Measurements from ENCODE around the gene TRAPPC13.
"Not testable (repeated sequence)": the region's sequence is repeated elsewhere in the genome, so short reads cannot be mapped to it uniquely, and the experiment has no call there.

Gene TRAPPC13

GRCh38 chr5:65620021-65620420, 4.8 kb upstream of the TRAPPC13 start:
- H3K4me3 ChIP-seq (ENCODE audit: low read depth, low read length), result no peak overlapping the region
- no peak for TF ChIP-seq CTCF (IDR thresholded peaks at IDR 0.05; ENCODE audit: insufficient read depth, low read depth, low read length, missing control alignments)
- DNase-seq (ENCODE audit: low read depth), result no peak

GRCh38 chr5:65621961-65622360, 2.9 kb upstream of the TRAPPC13 start:
- H3K4me3 ChIP-seq (ENCODE audit: low read depth, low read length); DNase-seq (ENCODE audit: low read depth): not testable (repeated sequence)

- TF ChIP-seq CTCF (IDR thresholded peaks at IDR 0.05; ENCODE audit: insufficient read depth, low read depth, low read length, missing control alignments), result no peak
- H3K4me3 ChIP-seq (ENCODE audit: low read depth, low read length), result peak overlapping the region; percentile 97
- peak; percentile 1 for DNase-seq (ENCODE audit: low read depth)
Measured at GRCh38 chr5:65623482-65623881, 1.3 kb upstream of the TRAPPC13 start.

- H3K4me3 ChIP-seq (ENCODE audit: low read depth, low read length), result peak within 1 kb of the TSS; percentile 97
- no peak for TF ChIP-seq CTCF (IDR thresholded peaks at IDR 0.05; ENCODE audit: insufficient read depth, low read depth, low read length, missing control alignments)
- peak; percentile 95 for DNase-seq (ENCODE audit: low read depth)
Measured at GRCh38 chr5:65624025-65624570, 729 bp upstream of the TRAPPC13 start, which contains the start of gene TRIM23. TRIM23 (minus strand) TSS chr5:65624333; CDS start chr5:65624274, 59 bp downstream.

GRCh38 chr5:65625743-65626142, 916 bp downstream of the TRAPPC13 start:
- peak overlapping the region; percentile 97 for H3K4me3 ChIP-seq (ENCODE audit: low read depth, low read length)
- no peak for TF ChIP-seq CTCF (IDR thresholded peaks at IDR 0.05; ENCODE audit: insufficient read depth, low read depth, low read length, missing control alignments)
- DNase-seq (ENCODE audit: low read depth), result peak; percentile 2

- H3K4me3 ChIP-seq (ENCODE audit: low read depth, low read length), result no peak overlapping the region
- no peak for DNase-seq (ENCODE audit: low read depth)
- no peak for TF ChIP-seq CTCF (IDR thresholded peaks at IDR 0.05; ENCODE audit: insufficient read depth, low read depth, low read length, missing control alignments)
Measured at GRCh38 chr5:65630981-65631380, 6.2 kb downstream of the TRAPPC13 start.

- no peak overlapping the region for H3K4me3 ChIP-seq (ENCODE audit: low read depth, low read length)
- DNase-seq (ENCODE audit: low read depth), result no peak
- no peak for TF ChIP-seq CTCF (IDR thresholded peaks at IDR 0.05; ENCODE audit: insufficient read depth, low read depth, low read length, missing control alignments)
Measured at GRCh38 chr5:65640240-65640639, 15.4 kb downstream of the TRAPPC13 start.
